IPS-18c (cell line): Measurements from ENCODE around the gene TEX51.

Experiments used
- H3K4me3 ChIP-seq: 2 replicates; pipeline ENCODE4 v1.7.0; 2013; ENCODE audit warnings: low read depth, mild to moderate bottlenecking, low read length, moderate library complexity; ENCODE audit not compliant: insufficient read depth
- H3K9me3 ChIP-seq: one replicate; pipeline ENCODE4 v1.6.1; 2013; ENCODE audit warnings: mild to moderate bottlenecking, low read length, moderate library complexity; ENCODE audit not compliant: control insufficient read depth, insufficient read depth

The TEX51 gene

GRCh38 chr2:126930970-126931590, 32.4 kb downstream of the TEX51 start:
- no peak overlapping the region for H3K4me3 ChIP-seq
- H3K9me3 ChIP-seq = no peaks in the 10 kb centered on the region

- H3K4me3 ChIP-seq = no peak overlapping the region
Measured at GRCh38 chr2:126932529-126932928, 33.8 kb downstream of the TEX51 start.

GRCh38 chr2:126932966-126933710, 34.4 kb downstream of the TEX51 start:
- Histone ChIP-seq H3K9me3 (no peaks in the 10 kb centered on the region), H3K4me3 (no peak overlapping the region)

More at GRCh38 chr2:126932529-126932928, 33.8 kb downstream of the TEX51 start:
- H3K9me3 ChIP-seq = no peaks in the 10 kb centered on the region

- Histone ChIP-seq H3K9me3 (no peaks in the 10 kb centered on the region), H3K4me3 (no peak overlapping the region)
Measured at GRCh38 chr2:126933711-126934091, 35.0 kb downstream of the TEX51 start.

GRCh38 chr2:126934809-126935208, 36.1 kb downstream of the TEX51 start:
- H3K4me3 ChIP-seq = no peak overlapping the region
- H3K9me3 ChIP-seq = no peaks in the 10 kb centered on the region

GRCh38 chr2:126935774-126936173, 37.1 kb downstream of the TEX51 start:
- Histone ChIP-seq H3K4me3 (no peak overlapping the region), H3K9me3 (no peaks in the 10 kb centered on the region)

GRCh38 chr2:126936219-126936723, 37.6 kb downstream of the TEX51 start:
- Histone ChIP-seq H3K4me3 (no peak overlapping the region), H3K9me3 (no peaks in the 10 kb centered on the region)

- H3K4me3 ChIP-seq = no peak overlapping the region
Measured at GRCh38 chr2:126940331-126940730, 41.6 kb downstream of the TEX51 start.

GRCh38 chr2:126942427-126943203, 43.9 kb downstream of the TEX51 start:
- no peak overlapping the region for H3K4me3 ChIP-seq

More at GRCh38 chr2:126940331-126940730, 41.6 kb downstream of the TEX51 start:
- peaks cover 14% of the 10 kb centered on the region for H3K9me3 ChIP-seq

GRCh38 chr2:126943612-126944348, 45.1 kb downstream of the TEX51 start:
- H3K9me3 ChIP-seq = peaks cover 16% of the 10 kb centered on the region
- no peak overlapping the region; the same call in 1 of the 2 replicates for H3K4me3 ChIP-seq

More at GRCh38 chr2:126942427-126943203, 43.9 kb downstream of the TEX51 start:
- H3K9me3 ChIP-seq = peaks cover 16% of the 10 kb centered on the region

GRCh38 chr2:126945118-126945517, 46.4 kb downstream of the TEX51 start:
- Histone ChIP-seq H3K9me3 (peaks cover 16% of the 10 kb centered on the region), H3K4me3 (no peak overlapping the region)

GRCh38 chr2:126946318-126947102, 47.8 kb downstream of the TEX51 start:
- H3K4me3 ChIP-seq = no peak overlapping the region
- H3K9me3 ChIP-seq = peaks cover 16% of the 10 kb centered on the region

GRCh38 chr2:126947103-126947429, 48.4 kb downstream of the TEX51 start:
- no peak overlapping the region for H3K4me3 ChIP-seq
- peaks cover 16% of the 10 kb centered on the region for H3K9me3 ChIP-seq

GRCh38 chr2:126949775-126950174, 51.1 kb downstream of the TEX51 start:
- Histone ChIP-seq H3K4me3 (no peak overlapping the region), H3K9me3 (peaks cover 2% of the 10 kb centered on the region)

GRCh38 chr2:126950504-126950903, 51.8 kb downstream of the TEX51 start:
- peaks cover 2% of the 10 kb centered on the region for H3K9me3 ChIP-seq
- H3K4me3 ChIP-seq = no peak overlapping the region
